Measurements from ENCODE around the gene ITGA11. TPM values are rescaled to one million over a fixed set of nuclear protein-coding genes. Genes with fewer than 3 reads are reported as not detected.

The ITGA11 gene
- total and polyA plus RNA-seq, 2 experiments from 2014 or later: 0.03 to 0.40 TPM

- H3K27ac ChIP-seq (ENCODE audit: low read depth): no peak overlapping the region
- Mint-ChIP-seq H3K27me3 (ENCODE audit: insufficient read depth, low read depth, poor library complexity) (no peaks in the 10 kb centered on the region), H3K4me1 (no peaks in the 10 kb centered on the region), H3K36me3 (ENCODE audit: low read depth) (no peaks in the 10 kb centered on the region), H3K4me3 (no peak overlapping the region), H3K9me3 (peaks cover 8% of the 10 kb centered on the region; the same call in 1 of the 3 replicates), H3K27ac (no peak overlapping the region)
- H3K79me2 ChIP-seq (replicated peaks; ENCODE audit: insufficient read depth): no peaks in the 10 kb centered on the region
- no peak overlapping the region for H2AFZ ChIP-seq
- H3K36me3 ChIP-seq (ENCODE audit: insufficient read depth): no peaks in the 10 kb centered on the region
- H3K27me3 ChIP-seq (ENCODE audit: insufficient read depth): no peaks in the 10 kb centered on the region
- 0 out of 2 replicates have a peak, but pooled peaks cover 3% of the 10 kb centered on the region for H3K9me2 ChIP-seq (ENCODE audit: insufficient read depth)
- TF ChIP-seq ETS1 (IDR thresholded peaks at IDR 0.05): no peak
- no peak for TF ChIP-seq JUNB (IDR thresholded peaks at IDR 0.05; ENCODE audit: unreplicated experiment)
- TF ChIP-seq ZNF462 (CRISPR knock-in tag; IDR thresholded peaks at IDR 0.05): no peak
- no peak for TF ChIP-seq STAT1 (IDR thresholded peaks at IDR 0.05; ENCODE audit: unreplicated experiment)
- no peak for TF ChIP-seq ZNF114 (CRISPR knock-in tag; IDR thresholded peaks at IDR 0.05)
- no peak overlapping the region for H3K4me2 ChIP-seq
- H3F3A ChIP-seq (replicated peaks; ENCODE audit: low read depth): 0 out of 2 replicates have a peak, but pooled peaks cover 2% of the 10 kb centered on the region
- DNase-seq (ENCODE audit: low spot score) (no peak), ATAC-seq (no peak)
- H3K4me3 ChIP-seq: no peak overlapping the region
- no peaks in the 10 kb centered on the region for H4K20me1 ChIP-seq (replicated peaks; ENCODE audit: insufficient read depth)
- H3K4me1 ChIP-seq (ENCODE audit: insufficient read depth): no peaks in the 10 kb centered on the region
Observed at GRCh38 chr15:68396068-68396467, 35.9 kb downstream of the ITGA11 start.

GRCh38 chr15:68391121-68391520 lies 40.8 kb downstream of the ITGA11 start:
- H3K27me3 ChIP-seq (ENCODE audit: insufficient read depth): no peaks in the 10 kb centered on the region
- no peaks in the 10 kb centered on the region for H3F3A ChIP-seq (replicated peaks; ENCODE audit: low read depth)
- Mint-ChIP-seq H3K9me3 (peaks cover 8% of the 10 kb centered on the region; the same call in 1 of the 3 replicates), H3K36me3 (ENCODE audit: low read depth) (no peaks in the 10 kb centered on the region), H3K27ac (no peak overlapping the region), H3K27me3 (ENCODE audit: insufficient read depth, low read depth, poor library complexity) (no peaks in the 10 kb centered on the region), H3K4me3 (no peak overlapping the region), H3K4me1 (no peaks in the 10 kb centered on the region)
- peaks cover 3% of the 10 kb centered on the region; the same call in 1 of the 2 replicates for H3K9me2 ChIP-seq (ENCODE audit: insufficient read depth)
- DNase-seq (ENCODE audit: low spot score) (no peak), ATAC-seq (no peak)
- H2AFZ ChIP-seq: no peak overlapping the region
- H3K4me1 ChIP-seq (ENCODE audit: insufficient read depth): no peaks in the 10 kb centered on the region
- no peak overlapping the region for H3K27ac ChIP-seq (ENCODE audit: low read depth)
- H3K79me2 ChIP-seq (replicated peaks; ENCODE audit: insufficient read depth): no peaks in the 10 kb centered on the region
- no peaks in the 10 kb centered on the region for H4K20me1 ChIP-seq (replicated peaks; ENCODE audit: insufficient read depth)
- H3K4me3 ChIP-seq: no peak overlapping the region
- H3K4me2 ChIP-seq: no peak overlapping the region
- no peaks in the 10 kb centered on the region for H3K36me3 ChIP-seq (ENCODE audit: insufficient read depth)
- TF ChIP-seq NANOG (IDR thresholded peaks at IDR 0.05; ENCODE audit: borderline replicate concordance) (no peak), EZH2phosphoT487 (IDR thresholded peaks at IDR 0.05; ENCODE audit: unreplicated experiment) (no peak), EZH2 (IDR thresholded peaks at IDR 0.05; ENCODE audit: low read depth, unreplicated experiment) (no peak), ZNF114 (CRISPR knock-in tag; IDR thresholded peaks at IDR 0.05) (no peak)

Data from GM23338 (cell line).